Neural cell (in vitro differentiated cells): ENCODE data around the gene LRRC26. TPM values are rescaled to one million over a fixed set of nuclear protein-coding genes. Genes with fewer than 3 reads are reported as not detected.
"Not testable (repeated sequence)": the region's sequence is repeated elsewhere in the genome, so short reads cannot be mapped to it uniquely, and the experiment has no call there.

Source experiments
- H2AFZ ChIP-seq: fragments of 200-600, 300-800 bp; sonication (generic), shearing (Covaris generic); 2 replicates; pipeline ENCODE4 v1.6.0; 2014; ENCODE audit warnings: low read depth, mild to moderate bottlenecking, antibody characterized with exemption, low read length, moderate library complexity
- H3F3A ChIP-seq: fragments of 200-600 bp; shearing (Covaris generic); 2 replicates; pipeline ENCODE4 v1.6.1; 2016; ENCODE audit warnings: mild to moderate bottlenecking, moderate library complexity, mixed read lengths, antibody characterized with exemption, low read length; ENCODE audit not compliant: insufficient read depth, poor library complexity, severe bottlenecking
- H3K27ac ChIP-seq: fragments of 200-600, 300-800 bp; sonication (generic), shearing (Covaris generic); 2 replicates; pipeline ENCODE4 v1.5.1; 2014; ENCODE audit warnings: mild to moderate bottlenecking, low read length, moderate library complexity
- H3K27me3 ChIP-seq: fragments of 300-800, 200-600 bp; sonication (generic), shearing (Covaris generic); 2 replicates; pipeline ENCODE4 v1.6.0; 2014; ENCODE audit warnings: mild to moderate bottlenecking, low read depth, low read length, moderate library complexity; ENCODE audit not compliant: insufficient read depth
- H3K36me3 ChIP-seq: fragments of 300-800, 200-600 bp; sonication (generic), shearing (Covaris generic); 2 replicates; pipeline ENCODE4 v1.5.1; 2014; ENCODE audit warnings: mild to moderate bottlenecking, antibody characterized with exemption, low read length, moderate library complexity; ENCODE audit not compliant: insufficient read depth
- H3K4me2 ChIP-seq: fragments of 300-800, 200-600 bp; sonication (generic), shearing (Covaris generic); 2 replicates; pipeline ENCODE4 v1.6.0; 2014; ENCODE audit warnings: mild to moderate bottlenecking, low read length
- H3K4me3 ChIP-seq: fragments of 300-800, 200-600 bp; sonication (generic), shearing (Covaris generic); 2 replicates; pipeline ENCODE4 v1.5.1; 2014; ENCODE audit warnings: mild to moderate bottlenecking, low read length, moderate library complexity
- H3K79me2 ChIP-seq: fragments of 200-600 bp; shearing (Covaris generic); replicated peaks from 2 replicates; pipeline ENCODE4 v1.6.0; 2014; ENCODE audit warnings: mild to moderate bottlenecking, low read length, moderate library complexity; ENCODE audit not compliant: insufficient read depth
- H3K9ac ChIP-seq: fragments of 300-800, 200-600 bp; sonication (generic), shearing (Covaris generic); 2 replicates; pipeline ENCODE4 v1.6.1; 2016; ENCODE audit warnings: mild to moderate bottlenecking, low read length, mixed read lengths
- H3K9me2 ChIP-seq: fragments of 200-600 bp; shearing (Covaris generic); 2 replicates; pipeline ENCODE4 v1.6.1; 2016; ENCODE audit warnings: mild to moderate bottlenecking, low read length, mixed read lengths; ENCODE audit not compliant: insufficient read depth
- H3K9me3 ChIP-seq: fragments of 200-600, 300-800 bp; sonication (generic), shearing (Covaris generic); 2 replicates; pipeline ENCODE4 v1.6.1; 2016; ENCODE audit warnings: mild to moderate bottlenecking, mixed run types, low read length, moderate library complexity, mixed read lengths
- H4K20me1 ChIP-seq: fragments of 200-600 bp; shearing (Covaris generic); 2 replicates; pipeline ENCODE4 v1.6.1; 2016; ENCODE audit warnings: mild to moderate bottlenecking, mixed run types; ENCODE audit not compliant: insufficient read depth
- CTCF ChIP-seq: fragments of 450-650 bp; IDR thresholded peaks from 2 replicates; pipeline ENCODE4 v1.5.1; 2014; ENCODE audit warnings: antibody characterized with exemption, mild to moderate bottlenecking, moderate library complexity; ENCODE audit not compliant: poor library complexity, severe bottlenecking
- EP300 ChIP-seq: fragments of 450-650 bp; conservative IDR thresholded peaks from 2 replicates; pipeline ENCODE4 v1.6.1; 2014; ENCODE audit warnings: antibody characterized with exemption, mild to moderate bottlenecking, moderate library complexity; ENCODE audit not compliant: poor library complexity, severe bottlenecking
- EZH2 ChIP-seq: fragments of 200-600, 300-800 bp; shearing (Covaris generic), sonication (generic); IDR thresholded peaks from 2 replicates; pipeline ENCODE4 v1.6.1; 2014; ENCODE audit warnings: antibody characterized with exemption, low read length, borderline replicate concordance, mild to moderate bottlenecking; ENCODE audit not compliant: insufficient read depth, poor library complexity, severe bottlenecking
- MXI1 ChIP-seq: fragments of 450-650 bp; conservative IDR thresholded peaks from 2 replicates; pipeline ENCODE4 v1.6.1; 2014; ENCODE audit warnings: antibody characterized with exemption, mild to moderate bottlenecking; ENCODE audit not compliant: poor library complexity, severe bottlenecking
- POLR2AphosphoS5 ChIP-seq: IDR thresholded peaks from 2 replicates; pipeline ENCODE4 v1.6.1; 2012
- RAD21 ChIP-seq: fragments of 450-650 bp; conservative IDR thresholded peaks from 2 replicates; pipeline ENCODE4 v1.6.1; 2014; ENCODE audit warnings: antibody characterized with exemption, mild to moderate bottlenecking, moderate library complexity
- REST ChIP-seq: IDR thresholded peaks from 2 replicates; pipeline ENCODE4 v1.6.1; 2012; ENCODE audit warnings: borderline replicate concordance
- SMC3 ChIP-seq: fragments of 450-650 bp; conservative IDR thresholded peaks from 2 replicates; pipeline ENCODE4 v1.6.1; 2014; ENCODE audit warnings: antibody characterized with exemption, mild to moderate bottlenecking, moderate library complexity; ENCODE audit not compliant: poor library complexity
- TAF1 ChIP-seq: IDR thresholded peaks from 2 replicates; pipeline ENCODE4 v1.6.1; 2012; ENCODE audit warnings: low read depth
- polyA plus RNA-seq: library from polyadenylated mRNA; depleted of rRNA; stranded (reverse); fragments of >200 nt; gene quantifications from 2 replicates; pipeline ENCODE4 v1.2.3, GENCODE V29; 2014

Gene LRRC26
- polyA plus RNA-seq, 1 donor from 2014 or later, result 2.2 TPM

- Histone ChIP-seq H3K9me3 (no peaks in the 10 kb centered on the region), H3F3A (no peaks in the 10 kb centered on the region), H3K9me2 (no peaks in the 10 kb centered on the region), H3K79me2 (no peaks in the 10 kb centered on the region), H2AFZ (no peak overlapping the region), H4K20me1 (no peaks in the 10 kb centered on the region), H3K9ac (no peak overlapping the region), H3K4me2 (no peak overlapping the region), H3K27me3 (peaks cover 67% of the 10 kb centered on the region), H3K4me3 (no peak overlapping the region), H3K27ac (no peak overlapping the region), H3K36me3 (no peaks in the 10 kb centered on the region)
- TF ChIP-seq REST (no peak), RAD21 (no peak), EZH2 (no peak), EP300 (no peak), SMC3 (no peak), POLR2AphosphoS5 (no peak), CTCF (no peak), MXI1 (no peak), TAF1 (no peak)
Measured at GRCh38 chr9:137136881-137137607, 32.8 kb downstream of the LRRC26 start.

GRCh38 chr9:137136261-137136880, 33.5 kb downstream of the LRRC26 start:
- no peak overlapping the region for H3K27ac ChIP-seq
- no peaks in the 10 kb centered on the region for H4K20me1 ChIP-seq
- H3K27me3 ChIP-seq, result peaks cover 60% of the 10 kb centered on the region
- H3K79me2 ChIP-seq, result no peaks in the 10 kb centered on the region
- TF ChIP-seq RAD21, result no peak
- no peak for TF ChIP-seq SMC3
- no peak for TF ChIP-seq REST
- TF ChIP-seq CTCF, result no peak
- no peak for TF ChIP-seq TAF1
- TF ChIP-seq MXI1, result no peak
- TF ChIP-seq EP300, result no peak
- TF ChIP-seq POLR2AphosphoS5, result no peak
- TF ChIP-seq EZH2, result no peak
- no peaks in the 10 kb centered on the region for H3K9me2 ChIP-seq
- H3K4me2 ChIP-seq, result no peak overlapping the region
- no peak overlapping the region for H3K4me3 ChIP-seq
- no peaks in the 10 kb centered on the region for H3F3A ChIP-seq
- H3K9me3 ChIP-seq, result no peaks in the 10 kb centered on the region
- no peak overlapping the region for H2AFZ ChIP-seq
- no peak overlapping the region for H3K9ac ChIP-seq
- no peaks in the 10 kb centered on the region for H3K36me3 ChIP-seq

- H3K4me2 ChIP-seq, H3K36me3 ChIP-seq, H4K20me1 ChIP-seq, H3K79me2 ChIP-seq, H3K9me2 ChIP-seq, H3K27ac ChIP-seq, H3K9ac ChIP-seq, H3F3A ChIP-seq, H2AFZ ChIP-seq, H3K4me3 ChIP-seq, H3K9me3 ChIP-seq: not testable (repeated sequence)
- H3K27me3 ChIP-seq, result peaks cover 48% of the 10 kb centered on the region
Measured at GRCh38 chr9:137135154-137135553, 34.7 kb downstream of the LRRC26 start.
